ENCODE results near the gene AVPR1B. TPM values are rescaled to one million over a fixed set of nuclear protein-coding genes. Genes with fewer than 3 reads are reported as not detected.

AVPR1B gene
- total and polyA plus RNA-seq, 8 donors: 0.29 to 1.3 (median 0.80) TPM; not detected in 4

DNA sequence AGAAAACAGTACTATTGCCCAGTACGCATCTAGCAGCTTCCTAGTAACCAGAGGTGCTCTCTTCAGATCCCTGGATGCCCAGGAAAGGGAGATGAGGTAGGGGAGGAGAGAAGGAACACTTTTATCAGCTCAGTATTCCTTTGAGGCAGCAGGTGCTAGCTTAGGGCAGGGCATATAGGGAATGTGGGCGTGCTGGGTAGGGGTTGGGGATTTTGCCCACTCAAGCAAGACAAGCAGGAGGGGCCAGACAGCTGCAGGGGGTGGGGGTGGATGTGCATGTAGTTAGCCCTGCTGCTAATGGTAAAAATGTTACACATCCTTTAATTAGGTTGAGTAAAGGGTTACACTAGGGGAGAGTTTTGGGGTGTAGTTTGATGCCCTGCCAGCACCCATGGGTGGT, 18.1 kb upstream of the AVPR1B start:
- no peaks in the 10 kb centered on the region for H3K9me3 ChIP-seq
- 65 to 87% (median 69%) methylated on average over 2 of the region's 2 CpGs for WGBS, 5 donors
- intact Hi-C loops (cut with DNase I; ENCODE audit: low total_unique reads): no loop called here
- H3K4me3 ChIP-seq: no peak overlapping the region
- H3K4me1 ChIP-seq: no peaks in the 10 kb centered on the region
- H3K27ac ChIP-seq: no peak overlapping the region
- TF ChIP-seq EP300 (IDR thresholded peaks at IDR 0.05) (no peak), POLR2AphosphoS5 (IDR thresholded peaks at IDR 0.05) (no peak), POLR2A (IDR thresholded peaks at IDR 0.05) (no peak), CTCF (IDR thresholded peaks at IDR 0.05) (no peak)
- DNase-seq: no peak
- no peaks in the 10 kb centered on the region for H3K27me3 ChIP-seq
- no peaks in the 10 kb centered on the region for H3K36me3 ChIP-seq

DNA sequence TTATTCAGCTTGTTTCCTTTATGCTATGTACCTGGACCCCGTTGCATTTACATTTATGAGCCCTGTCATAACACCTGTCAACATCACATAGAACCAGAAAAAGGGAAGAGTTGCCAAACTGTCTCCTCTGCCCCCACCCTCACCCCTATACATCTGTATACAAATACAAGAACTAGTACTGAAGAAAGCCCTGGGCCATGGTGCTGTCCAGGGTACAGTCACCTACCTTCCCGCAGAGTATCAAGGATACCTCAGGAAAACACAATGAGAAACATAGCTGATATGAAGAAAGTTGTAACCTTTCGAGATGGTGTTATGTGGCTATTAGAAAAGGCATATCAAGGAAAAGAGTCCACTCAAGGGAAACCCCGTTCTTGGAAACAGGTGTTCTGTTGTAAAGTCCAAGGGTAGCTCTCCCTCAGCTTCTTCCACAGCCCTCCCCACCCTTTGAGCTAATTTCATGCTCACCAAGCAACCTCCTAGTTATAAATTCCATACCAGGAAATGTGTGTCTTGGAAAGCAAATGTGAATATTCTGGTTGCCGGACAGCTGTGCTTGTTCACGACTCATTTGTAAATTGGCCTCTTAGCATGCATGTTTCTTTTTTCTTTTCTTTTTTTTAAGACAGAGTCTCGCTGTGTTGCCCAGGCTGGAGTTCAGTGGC, 16.7 kb upstream of the AVPR1B start:
- Histone ChIP-seq H3K4me3 (no peak overlapping the region), H3K27me3 (peaks cover 0 to 2% (median 0%) of the 10 kb centered on the region in 3 donors), H3K9me3 (no peaks in the 10 kb centered on the region), H3K27ac (no peak overlapping the region), H3K36me3 (no peaks in the 10 kb centered on the region), H3K4me1 (no peaks in the 10 kb centered on the region)
- intact Hi-C loops (cut with DNase I; ENCODE audit: low total_unique reads): no loop called here
- DNase-seq: no peak
- no peak for TF ChIP-seq EP300 (IDR thresholded peaks at IDR 0.05)
- no peak for TF ChIP-seq POLR2AphosphoS5 (IDR thresholded peaks at IDR 0.05)
- no peak for TF ChIP-seq CTCF (IDR thresholded peaks at IDR 0.05)
- TF ChIP-seq POLR2A (IDR thresholded peaks at IDR 0.05): no peak
- WGBS, 5 donors: 60 to 73% (median 70%) methylated on average over 7 of the region's 7 CpGs

DNA sequence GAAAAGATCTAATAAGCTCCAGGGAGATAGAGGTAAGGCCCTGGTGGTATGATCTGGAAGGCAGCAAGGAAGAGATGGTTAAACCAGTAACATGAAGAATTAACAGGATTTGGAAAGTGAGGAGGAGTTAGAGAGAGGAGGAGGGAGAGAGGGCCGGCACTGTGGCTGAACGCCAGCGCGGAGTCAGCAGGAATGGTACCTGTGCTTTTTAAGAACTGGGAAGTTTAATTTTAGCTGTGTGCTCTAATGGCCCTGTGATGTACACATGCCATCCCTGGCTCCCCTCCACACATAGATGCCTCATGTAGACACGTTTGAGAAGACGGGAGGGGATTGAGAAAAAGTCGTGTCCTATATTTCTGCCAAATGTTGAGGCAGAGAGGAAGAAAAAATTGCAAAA, 13.8 kb upstream of the AVPR1B start:
- no peak for DNase-seq
- H3K27ac ChIP-seq: no peak overlapping the region
- H3K27me3 ChIP-seq: peaks cover 0 to 10% (median 0%) of the 10 kb centered on the region in 3 donors
- no peak for TF ChIP-seq EP300 (IDR thresholded peaks at IDR 0.05)
- no peak for TF ChIP-seq CTCF (IDR thresholded peaks at IDR 0.05)
- TF ChIP-seq POLR2A (IDR thresholded peaks at IDR 0.05): no peak
- no peak for TF ChIP-seq POLR2AphosphoS5 (IDR thresholded peaks at IDR 0.05)
- no peak overlapping the region for H3K4me3 ChIP-seq
- WGBS, 5 donors: 70 to 83% (median 77%) methylated on average over 7 of the region's 7 CpGs
- intact Hi-C loops (cut with DNase I; ENCODE audit: low total_unique reads): no loop called here
- no peaks in the 10 kb centered on the region for H3K4me1 ChIP-seq
- no peaks in the 10 kb centered on the region for H3K36me3 ChIP-seq
- no peaks in the 10 kb centered on the region for H3K9me3 ChIP-seq

DNA sequence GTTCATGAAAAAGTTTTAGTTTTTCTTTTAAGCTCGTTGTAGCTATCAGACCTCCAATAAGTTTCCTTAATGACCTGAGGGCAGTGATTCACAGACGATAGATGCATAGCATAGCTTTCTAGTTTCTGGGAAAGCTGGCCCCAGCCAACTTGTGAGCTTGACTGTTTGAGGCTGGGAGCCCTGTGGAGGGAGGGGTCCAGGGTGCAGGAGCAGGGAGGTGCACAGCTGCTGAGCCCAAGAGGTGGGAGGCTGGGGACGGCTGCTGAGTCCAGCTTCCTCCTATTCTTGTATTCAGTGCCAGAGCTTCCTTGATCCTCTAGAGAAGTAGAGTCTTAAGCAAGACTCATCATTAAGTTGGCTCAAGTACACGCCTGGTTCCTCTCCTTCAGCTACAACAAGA, 11.0 kb upstream of the AVPR1B start:
- Histone ChIP-seq H3K27ac (no peak overlapping the region), H3K4me3 (no peak overlapping the region), H3K4me1 (no peaks in the 10 kb centered on the region), H3K27me3 (peaks cover 0 to 10% (median 0%) of the 10 kb centered on the region in 3 donors), H3K9me3 (no peaks in the 10 kb centered on the region), H3K36me3 (no peaks in the 10 kb centered on the region)
- 47 to 70% (median 56%) methylated on average over 4 of the region's 4 CpGs for whole genome bisulfite sequencing, 5 donors
- intact Hi-C loops (cut with DNase I; ENCODE audit: low total_unique reads): no loop called here
- no peak for DNase-seq
- TF ChIP-seq EP300 (IDR thresholded peaks at IDR 0.05) (no peak), POLR2AphosphoS5 (IDR thresholded peaks at IDR 0.05) (no peak), POLR2A (IDR thresholded peaks at IDR 0.05) (no peak), CTCF (IDR thresholded peaks at IDR 0.05) (no peak)

All from stomach (tissue), 9 donors.